ENCODE measurements around the gene C10orf88. TPM values are rescaled to one million over a fixed set of nuclear protein-coding genes. Genes with fewer than 3 reads are reported as not detected.

The C10orf88 gene
- total and polyA plus RNA-seq, 2 of the 13 experiments (the other 11 are each of a cell fraction or from before 2014, with no cell fraction given): 4.6 to 11.8 TPM

- TF ChIP-seq ZHX1 (CRISPR knock-in tag; IDR thresholded peaks at IDR 0.05; ENCODE audit: low read depth): peak; percentile 29; the same call in 1 of the 2 replicates
- TF ChIP-seq ERF (CRISPR knock-in tag; IDR thresholded peaks at IDR 0.05): peak; percentile 93
- TF ChIP-seq FOSL2 (CRISPR knock-in tag; IDR thresholded peaks at IDR 0.05): peak; percentile 63
- peak; percentile 86 for TF ChIP-seq MIXL1 (CRISPR knock-in tag; IDR thresholded peaks at IDR 0.05)
- no peak for TF ChIP-seq ZFP36 (IDR thresholded peaks at IDR 0.05; ENCODE audit: borderline replicate concordance, low read depth, low read length, partially characterized antibody)
- no peak for TF ChIP-seq ZNF20 (CRISPR knock-in tag; IDR thresholded peaks at IDR 0.05)
- TF ChIP-seq IKZF5 (CRISPR knock-in tag; IDR thresholded peaks at IDR 0.05): peak; percentile 97
- peak; percentile 70; the same call in 1 of the 2 replicates for TF ChIP-seq SRF (IDR thresholded peaks at IDR 0.05; ENCODE audit: low read depth, low read length)
- peak; percentile 70 for TF ChIP-seq POLR2AphosphoS5 (IDR thresholded peaks at IDR 0.05; ENCODE audit: low read depth, low read length)
- no peak for TF ChIP-seq DMTF1 (CRISPR knock-in tag; IDR thresholded peaks at IDR 0.05)
- TF ChIP-seq SKI (IDR thresholded peaks at IDR 0.05; ENCODE audit: partially characterized antibody): no peak
- TF ChIP-seq ZNF678 (CRISPR knock-in tag; IDR thresholded peaks at IDR 0.05): peak; percentile 75
- TF ChIP-seq ZNF280B (CRISPR knock-in tag; IDR thresholded peaks at IDR 0.05; ENCODE audit: borderline replicate concordance): peak; percentile 98
- peak; percentile 96 for TF ChIP-seq ZNF501 (CRISPR knock-in tag; IDR thresholded peaks at IDR 0.05)
- TF ChIP-seq MTA1 (CRISPR knock-in tag; IDR thresholded peaks at IDR 0.05; ENCODE audit: borderline replicate concordance): peak; percentile 89
- peak; percentile 92 for TF ChIP-seq ZBTB38 (CRISPR knock-in tag; IDR thresholded peaks at IDR 0.05)
- TF ChIP-seq ZNF850 (CRISPR knock-in tag; conservative IDR thresholded peaks at IDR 0.05): 0 out of 2 replicates have a peak, but pooled peaks have one; percentile 47
- TF ChIP-seq FOXM1 (CRISPR knock-in tag; IDR thresholded peaks at IDR 0.05): 0 out of 2 replicates have a peak, but pooled peaks have one; percentile 34
- peak; percentile 87; the same call in 1 of the 2 replicates for TF ChIP-seq RFXAP (CRISPR knock-in tag; IDR thresholded peaks at IDR 0.05; ENCODE audit: borderline replicate concordance)
- TF ChIP-seq BRCA1 (CRISPR knock-in tag; IDR thresholded peaks at IDR 0.05): no peak
- no peak for TF ChIP-seq FOXP1 (IDR thresholded peaks at IDR 0.05)
- no peak for TF ChIP-seq FOXP1 (CRISPR knock-in tag; IDR thresholded peaks at IDR 0.05)
- no peak for TF ChIP-seq RAD51 (IDR thresholded peaks at IDR 0.05; ENCODE audit: borderline replicate concordance)
- peak; percentile 63; the same call in 1 of the 2 replicates for TF ChIP-seq ZNF83 (CRISPR knock-in tag; IDR thresholded peaks at IDR 0.05; ENCODE audit: borderline replicate concordance)
These were observed at the start of gene C10orf88 (continued) for GRCh38 chr10:122953902-122954730.

Measured in HepG2 (cell line).